PC-3 (cell line): ENCODE measurements around the gene ARFGAP1. TPM values are rescaled to one million over a fixed set of nuclear protein-coding genes. Genes with fewer than 3 reads are reported as not detected.
A peak's percentile ranks its signal among the peaks of the same experiment; 100 is the strongest.

Source experiments
- ATAC-seq: fragments of 200-7000 bp; cut with Tn5 transposase; 2 replicates; pipeline ENCODE4 v1.9.1; 2020; ENCODE audit warnings: mild to moderate bottlenecking, moderate library complexity
- BruUV-seq: library from RNA; stranded (reverse); fragments of 400-500 nt; replicated peaks from 2 replicates; lab custom pipeline; 2021; lab: Mats Ljungman, UMichigan
- CTCF ChIA-PET: fragments of 300-600 bp; sonication (Branson Sonifier 250); formaldehyde crosslinking; loops from one replicate; lab custom pipeline; 2022; ENCODE audit warnings: antibody characterized with exemption; lab: Charles Lee
- POLR2A ChIA-PET: fragments of 300-600 bp; sonication (Branson Sonifier 250); formaldehyde crosslinking; loops from one replicate; lab custom pipeline; 2022; ENCODE audit warnings: antibody characterized with exemption; ENCODE audit not compliant: unreplicated experiment; lab: Charles Lee
- DNase-seq: peaks from one replicate; pipeline ENCODE4 v3.0.0-alpha.2; 2015
- H2AFZ ChIP-seq: fragments of 300-600 bp; sonication (generic); 2 replicates; pipeline ENCODE4 v1.6.0; 2016; ENCODE audit warnings: antibody characterized with exemption, low read length
- H3F3A ChIP-seq: fragments of 300-600 bp; sonication (generic); one replicate; pipeline ENCODE4 v1.6.0; 2017; ENCODE audit warnings: antibody characterized with exemption, low read length, control low read depth, mild to moderate bottlenecking; ENCODE audit not compliant: unreplicated experiment
- H3K27ac ChIP-seq: fragments of 300-600 bp; sonication (generic); 2 replicates; pipeline ENCODE4 v1.5.1; 2016; ENCODE audit warnings: mild to moderate bottlenecking, low read length
- H3K27me3 ChIP-seq: fragments of 300-600 bp; sonication (generic); 2 replicates; pipeline ENCODE4 v1.6.1; 2016; ENCODE audit warnings: low read length, mixed read lengths
- H3K36me3 ChIP-seq: fragments of 300-600 bp; sonication (generic); 2 replicates; pipeline ENCODE4 v1.6.1; 2016; ENCODE audit warnings: low read depth, mixed run types, low read length, mixed read lengths
- H3K4me1 ChIP-seq: fragments of 300-600 bp; sonication (generic); 2 replicates; pipeline ENCODE4 v1.5.1; 2016; ENCODE audit warnings: low read length; ENCODE audit not compliant: insufficient read depth
- H3K4me2 ChIP-seq: fragments of 300-600 bp; sonication (generic); 2 replicates; pipeline ENCODE4 v1.6.0; 2016; ENCODE audit warnings: low read length
- H3K4me3 ChIP-seq: fragments of 300-600 bp; sonication (generic); 2 replicates; pipeline ENCODE4 v1.5.1; 2016; ENCODE audit warnings: mild to moderate bottlenecking, low read length, mixed read lengths
- H3K79me2 ChIP-seq: fragments of 300-600 bp; sonication (generic); 2 replicates; pipeline ENCODE4 v1.6.1; 2017; ENCODE audit warnings: low read length, mixed read lengths
- H3K9ac ChIP-seq: fragments of 300-600 bp; sonication (generic); 2 replicates; pipeline ENCODE4 v1.6.0; 2016; ENCODE audit warnings: mild to moderate bottlenecking, low read length
- H3K9me2 ChIP-seq: fragments of 300-600 bp; sonication (generic); replicated peaks from 2 replicates; pipeline ENCODE4 v1.6.1; 2016; ENCODE audit warnings: mixed run types, low read length, mixed read lengths
- H3K9me3 ChIP-seq: fragments of 300-600 bp; sonication (generic); 2 replicates; pipeline ENCODE4 v1.6.1; 2016; ENCODE audit warnings: low read length, mixed read lengths
- H4K20me1 ChIP-seq: fragments of 300-600 bp; sonication (generic); 2 replicates; pipeline ENCODE4 v1.6.1; 2016; ENCODE audit warnings: low read length, mixed read lengths
- EZH2 ChIP-seq: fragments of 300-600 bp; sonication (generic); IDR thresholded peaks from one replicate; pipeline ENCODE4 v1.6.1; 2017; ENCODE audit warnings: antibody characterized with exemption, mild to moderate bottlenecking, low read length; ENCODE audit not compliant: unreplicated experiment
- EZH2phosphoT487 ChIP-seq: fragments of 300-600 bp; sonication (generic); IDR thresholded peaks from 2 replicates; pipeline ENCODE4 v1.6.1; 2018; ENCODE audit warnings: mild to moderate bottlenecking, antibody characterized with exemption, low read length, borderline replicate concordance
- intact Hi-C: fragments of 100-400 bp; cut with micrococcal nuclease; formaldehyde crosslinking; loops from 2 replicates; pipeline ENCODE4 v1.9.0; 2023
- total RNA-seq: library from RNA; depleted of rRNA; stranded (reverse); fragments of >200 nt; gene quantifications from 2 replicates; pipeline ENCODE4 v1.2.3, GENCODE V29; 2014
- TF ChIP-seq, protein P1 (sequence below): fragments of 300-600 bp; sonication (generic); conservative IDR thresholded peaks from 2 replicates; pipeline ENCODE4 v1.5.1; 2017; ENCODE audit warnings: antibody characterized with exemption, low read depth, mild to moderate bottlenecking, low read length

ARFGAP1 gene
- total RNA-seq, 1 experiment from 2014 or later, result 75.6 TPM

DNA sequence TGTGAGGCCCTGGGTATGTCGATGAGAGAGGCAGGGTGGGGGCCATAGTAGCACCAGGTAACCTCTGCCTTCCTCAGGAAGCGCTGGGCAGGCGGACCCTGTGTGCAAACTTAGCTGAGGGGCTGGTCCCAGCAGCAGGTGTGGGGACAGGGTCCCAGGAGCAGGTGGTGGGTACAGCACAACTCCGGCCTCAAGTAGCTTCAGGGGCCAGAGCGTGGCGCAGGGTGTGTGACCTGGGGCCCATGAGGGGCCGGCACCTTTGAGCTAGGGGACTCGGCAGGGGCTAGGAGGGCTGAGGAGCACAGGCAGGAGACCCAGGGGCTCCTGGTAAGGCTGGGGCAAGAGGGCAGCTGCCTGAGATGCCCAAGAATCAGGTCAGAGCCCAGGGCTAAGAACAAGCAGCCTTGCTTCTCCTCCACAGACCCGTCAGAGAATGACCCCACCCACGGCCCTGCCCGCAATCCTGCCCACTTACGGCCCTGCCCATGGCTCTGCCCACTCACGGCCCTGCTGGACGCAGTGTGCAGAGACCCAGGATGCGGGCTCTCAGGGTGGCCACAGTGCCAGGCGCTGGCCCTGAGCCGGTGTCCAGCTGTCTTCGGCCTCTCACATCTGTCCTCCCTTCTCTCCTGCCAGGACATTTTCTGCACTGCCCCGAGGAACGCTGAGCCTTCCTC is 57.6 kb downstream of the ARFGAP1 start:
- intact Hi-C loops, result no loop called here
- no peaks in the 10 kb centered on the region for H3F3A ChIP-seq
- H3K79me2 ChIP-seq, result no peaks in the 10 kb centered on the region
- H2AFZ ChIP-seq, result no peak overlapping the region
- H3K4me1 ChIP-seq, result peaks cover 10% of the 10 kb centered on the region; the same call in 1 of the 2 replicates
- no peaks in the 10 kb centered on the region for H3K27me3 ChIP-seq
- no peak overlapping the region for H3K4me3 ChIP-seq
- no peaks in the 10 kb centered on the region for H3K9me3 ChIP-seq
- no peaks in the 10 kb centered on the region for H3K9me2 ChIP-seq
- no peak for DNase-seq
- H4K20me1 ChIP-seq, result no peaks in the 10 kb centered on the region
- ATAC-seq, result no peak
- H3K36me3 ChIP-seq, result no peaks in the 10 kb centered on the region
- CTCF ChIA-PET, result no interaction called here
- POLR2A ChIA-PET, result no interaction called here
- BruUV-seq, result no TSS peak
- TF ChIP-seq, protein P1, sequence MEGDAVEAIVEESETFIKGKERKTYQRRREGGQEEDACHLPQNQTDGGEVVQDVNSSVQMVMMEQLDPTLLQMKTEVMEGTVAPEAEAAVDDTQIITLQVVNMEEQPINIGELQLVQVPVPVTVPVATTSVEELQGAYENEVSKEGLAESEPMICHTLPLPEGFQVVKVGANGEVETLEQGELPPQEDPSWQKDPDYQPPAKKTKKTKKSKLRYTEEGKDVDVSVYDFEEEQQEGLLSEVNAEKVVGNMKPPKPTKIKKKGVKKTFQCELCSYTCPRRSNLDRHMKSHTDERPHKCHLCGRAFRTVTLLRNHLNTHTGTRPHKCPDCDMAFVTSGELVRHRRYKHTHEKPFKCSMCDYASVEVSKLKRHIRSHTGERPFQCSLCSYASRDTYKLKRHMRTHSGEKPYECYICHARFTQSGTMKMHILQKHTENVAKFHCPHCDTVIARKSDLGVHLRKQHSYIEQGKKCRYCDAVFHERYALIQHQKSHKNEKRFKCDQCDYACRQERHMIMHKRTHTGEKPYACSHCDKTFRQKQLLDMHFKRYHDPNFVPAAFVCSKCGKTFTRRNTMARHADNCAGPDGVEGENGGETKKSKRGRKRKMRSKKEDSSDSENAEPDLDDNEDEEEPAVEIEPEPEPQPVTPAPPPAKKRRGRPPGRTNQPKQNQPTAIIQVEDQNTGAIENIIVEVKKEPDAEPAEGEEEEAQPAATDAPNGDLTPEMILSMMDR, result no peak
- TF ChIP-seq EZH2phosphoT487, result no peak
- TF ChIP-seq EZH2, result no peak
- H3K9ac ChIP-seq, result no peak overlapping the region
- H3K4me2 ChIP-seq, result no peak overlapping the region
- no peak overlapping the region for H3K27ac ChIP-seq

DNA sequence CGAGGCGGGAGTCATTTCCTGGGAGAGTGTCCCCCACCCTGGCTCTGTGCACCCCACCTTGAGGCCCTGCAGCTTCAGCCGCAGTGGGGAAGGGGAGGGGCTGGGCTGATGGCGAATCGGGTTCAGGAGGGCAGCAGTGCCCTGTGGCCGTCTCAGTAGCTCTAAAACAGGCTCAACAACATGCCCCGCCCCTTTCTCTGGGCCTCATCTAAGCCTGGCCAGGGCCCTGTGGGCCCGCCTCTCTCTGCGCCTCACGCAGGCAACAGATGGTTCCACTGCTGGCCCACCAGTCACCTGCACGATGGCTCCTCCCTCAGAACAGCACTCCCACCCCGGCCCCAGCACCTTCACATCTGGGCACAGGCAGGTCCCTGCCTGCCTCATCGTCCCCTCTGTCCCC is 58.3 kb downstream of the ARFGAP1 start:
- Histone ChIP-seq H3K9ac (no peak overlapping the region), H3K4me3 (no peak overlapping the region), H3K79me2 (no peaks in the 10 kb centered on the region), H3K36me3 (no peaks in the 10 kb centered on the region), H3K9me2 (no peaks in the 10 kb centered on the region), H3K27ac (peak overlapping the region; percentile 42), H3K9me3 (no peaks in the 10 kb centered on the region), H3K27me3 (no peaks in the 10 kb centered on the region), H3K4me2 (no peak overlapping the region), H3F3A (no peaks in the 10 kb centered on the region), H2AFZ (no peak overlapping the region), H4K20me1 (no peaks in the 10 kb centered on the region), H3K4me1 (peaks cover 10% of the 10 kb centered on the region; the same call in 1 of the 2 replicates)
- BruUV-seq, result no TSS peak
- intact Hi-C loops, result no loop called here
- ChIA-PET CTCF (no interaction called here), POLR2A (no interaction called here)
- no peak for ATAC-seq
- no peak for TF ChIP-seq EZH2
- TF ChIP-seq EZH2phosphoT487, result no peak
- TF ChIP-seq, protein P1, result no peak
- no peak for DNase-seq

DNA sequence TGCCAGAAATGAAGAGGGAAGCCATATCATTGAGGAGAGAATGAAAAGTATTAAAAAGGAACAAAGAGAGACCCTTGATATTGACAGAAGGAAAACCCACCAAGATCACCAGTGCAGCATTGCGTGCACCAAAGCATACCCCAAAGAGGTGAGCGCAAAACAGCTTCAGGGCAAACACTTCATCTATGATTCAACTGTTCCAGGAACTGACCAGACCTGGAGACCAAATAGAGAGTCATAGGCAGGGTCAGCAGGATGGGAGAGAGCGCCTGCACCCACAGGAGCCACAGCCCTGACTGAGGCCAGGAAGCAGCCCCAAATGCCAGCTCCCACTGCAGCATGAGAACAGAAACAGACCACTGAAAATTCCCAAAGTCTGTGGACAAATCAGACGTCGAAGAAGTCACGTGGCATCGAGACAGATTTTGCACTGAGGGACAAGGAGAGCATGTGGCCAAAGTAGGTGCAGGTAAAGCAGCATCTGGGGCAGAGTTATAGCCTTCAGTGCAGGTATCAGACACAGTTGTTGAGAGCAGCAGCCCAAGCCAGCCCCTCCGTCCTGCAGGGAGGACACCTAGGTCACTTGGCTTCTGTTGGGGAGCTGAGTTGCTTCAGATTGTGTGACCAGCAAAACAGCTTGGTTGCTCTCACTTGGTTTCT is 59.3 kb downstream of the ARFGAP1 start:
- DNase-seq, result peak; percentile 56
- peaks cover 1% of the 10 kb centered on the region; the same call in 1 of the 2 replicates for H3K27me3 ChIP-seq
- peak overlapping the region; percentile 42 for H3K27ac ChIP-seq
- no peak overlapping the region for H2AFZ ChIP-seq
- ChIA-PET CTCF (no interaction called here), POLR2A (no interaction called here)
- TF ChIP-seq, protein P1, result no peak
- H3K36me3 ChIP-seq, result no peaks in the 10 kb centered on the region
- no peaks in the 10 kb centered on the region for H3F3A ChIP-seq
- BruUV-seq, result no TSS peak
- peaks cover 10% of the 10 kb centered on the region; the same call in 1 of the 2 replicates for H3K4me1 ChIP-seq
- H3K9me2 ChIP-seq, result no peaks in the 10 kb centered on the region
- no peaks in the 10 kb centered on the region for H3K9me3 ChIP-seq
- no peak overlapping the region for H3K9ac ChIP-seq
- intact Hi-C loops, result no loop called here
- no peaks in the 10 kb centered on the region for H3K79me2 ChIP-seq
- no peak overlapping the region for H3K4me3 ChIP-seq
- no peak overlapping the region for H3K4me2 ChIP-seq
- H4K20me1 ChIP-seq, result no peaks in the 10 kb centered on the region
- ATAC-seq, result no peak
